Endodermal cell (in vitro differentiated cells): ENCODE data around the gene BHLHA15. TPM values are rescaled to one million over a fixed set of nuclear protein-coding genes. Genes with fewer than 3 reads are reported as not detected.

Source experiments
- DNase-seq: peaks from one replicate; pipeline ENCODE4 v3.0.0-alpha.2; 2017
- H3K27ac ChIP-seq: 2 replicates; pipeline ENCODE4 v1.5.1; 2013; ENCODE audit warnings: mild to moderate bottlenecking, low read depth, low read length, moderate library complexity
- H3K27me3 ChIP-seq: 2 replicates; pipeline ENCODE4 v1.6.1; 2013; ENCODE audit warnings: mild to moderate bottlenecking, low read length, moderate library complexity; ENCODE audit not compliant: insufficient read depth, control insufficient read depth, poor library complexity, severe bottlenecking
- H3K36me3 ChIP-seq: 2 replicates; pipeline ENCODE4 v1.7.0; 2013; ENCODE audit warnings: mild to moderate bottlenecking, low read length, moderate library complexity; ENCODE audit not compliant: control insufficient read depth, insufficient read depth
- H3K4me1 ChIP-seq: one replicate; pipeline ENCODE4 v1.7.0; 2013; ENCODE audit warnings: low read length; ENCODE audit not compliant: control insufficient read depth, insufficient read depth
- H3K4me3 ChIP-seq: 2 replicates; pipeline ENCODE4 v1.5.1; 2013; ENCODE audit warnings: mild to moderate bottlenecking, low read length, moderate library complexity
- H3K9ac ChIP-seq: 2 replicates; pipeline ENCODE4 v1.6.1; 2013; ENCODE audit warnings: mild to moderate bottlenecking, low read length, moderate library complexity; ENCODE audit not compliant: poor library complexity, severe bottlenecking; ENCODE audit errors: extremely low read depth
- H3K9me3 ChIP-seq: 2 replicates; pipeline ENCODE4 v1.6.1; 2013; ENCODE audit warnings: mild to moderate bottlenecking, low read length, moderate library complexity; ENCODE audit not compliant: control insufficient read depth
- H3K27ac Mint-ChIP-seq: 2 replicates; pipeline ENCODE4 v1.8.0; 2020; ENCODE audit warnings: mixed read lengths
- H3K27me3 Mint-ChIP-seq: 2 replicates; pipeline ENCODE4 v1.8.0; 2021; ENCODE audit warnings: mild to moderate bottlenecking, mixed read lengths; ENCODE audit not compliant: insufficient read depth
- H3K36me3 Mint-ChIP-seq: 2 replicates; pipeline ENCODE4 v1.8.0; 2020; ENCODE audit warnings: low read depth, mixed read lengths
- H3K4me1 Mint-ChIP-seq: 2 replicates; pipeline ENCODE4 v1.8.0; 2020; ENCODE audit warnings: mixed read lengths
- H3K4me3 Mint-ChIP-seq: 2 replicates; pipeline ENCODE4 v1.8.0; 2020; ENCODE audit warnings: mild to moderate bottlenecking, moderate library complexity, mixed read lengths
- H3K9me3 Mint-ChIP-seq: 2 replicates; pipeline ENCODE4 v1.8.0; 2020; ENCODE audit warnings: mild to moderate bottlenecking, mixed read lengths
- CTCF ChIP-seq: fragments of 200-600 bp; sonication (generic); conservative IDR thresholded peaks from 2 replicates; pipeline ENCODE4 v1.5.0; 2021; ENCODE audit warnings: antibody characterized with exemption, mild to moderate bottlenecking
- WGBS, 2 experiments: methylation state at CpG; one replicate each; pipeline versions ENCODE4 v1.1.5 to v1.1.7; 2013; ENCODE audit warnings: missing lambda C conversion rate in 2 of 2, mixed read lengths in 1 of 2; ENCODE audit not compliant: insufficient coverage in 1 of 2, insufficient read length in 1 of 2; 5-methylcytosine and 5-hydroxymethylcytosine counted together
- total RNA-seq, 2 donors: library from RNA; stranded (reverse); fragmentation: NEBNext Ultra II Directional in 1 of 2; extraction: Animal tissue kit (Norgen Biotek cat#: 25700) in 1 of 2; gene quantifications; 2 replicates in 1 of 2; 3 replicates in 1 of 2; pipeline ENCODE4 v1.2.1, GENCODE V29; 2021

The BHLHA15 gene
- total RNA-seq, 2 donors from 2014 or later, result 0.86 to 0.95 TPM

- TF ChIP-seq CTCF, result no peak
- 91 to 92% methylated on average over 2 to 5 of the region's 5 CpGs for WGBS, 2 experiments
- no peak overlapping the region for H3K4me3 ChIP-seq
- peaks cover 16% of the 10 kb centered on the region for H3K36me3 ChIP-seq
- Mint-ChIP-seq H3K36me3 (peaks cover 23% of the 10 kb centered on the region), H3K27me3 (no peaks in the 10 kb centered on the region), H3K9me3 (no peaks in the 10 kb centered on the region), H3K4me3 (no peak overlapping the region), H3K4me1 (no peaks in the 10 kb centered on the region), H3K27ac (no peak overlapping the region)
- no peaks in the 10 kb centered on the region for H3K27me3 ChIP-seq
- no peak for DNase-seq
- no peak overlapping the region for H3K9ac ChIP-seq
- no peaks in the 10 kb centered on the region for H3K9me3 ChIP-seq
- no peaks in the 10 kb centered on the region for H3K4me1 ChIP-seq
- no peak overlapping the region for H3K27ac ChIP-seq
These were observed 12.1 kb upstream of the BHLHA15 start for GRCh38 chr7:98199131-98199530.

GRCh38 chr7:98200364-98200763 is 10.9 kb upstream of the BHLHA15 start:
- H3K9me3 Mint-ChIP-seq, result no peaks in the 10 kb centered on the region
- Histone ChIP-seq H3K9ac (no peak overlapping the region), H3K27ac (no peak overlapping the region), H3K27me3 (no peaks in the 10 kb centered on the region), H3K36me3 (peaks cover 4% of the 10 kb centered on the region), H3K4me3 (no peak overlapping the region), H3K9me3 (no peaks in the 10 kb centered on the region), H3K4me1 (no peaks in the 10 kb centered on the region)
- DNase-seq, result no peak
- no peak for TF ChIP-seq CTCF
- WGBS, 2 experiments, result 92 to 94% methylated on average over 6 of the region's 6 CpGs
- no peak overlapping the region for H3K27ac Mint-ChIP-seq
- H3K4me3 Mint-ChIP-seq, result no peak overlapping the region
- H3K27me3 Mint-ChIP-seq, result no peaks in the 10 kb centered on the region
- peaks cover 21% of the 10 kb centered on the region for H3K36me3 Mint-ChIP-seq
- no peaks in the 10 kb centered on the region for H3K4me1 Mint-ChIP-seq

- H3K36me3 ChIP-seq, result peaks cover 12% of the 10 kb centered on the region
- no peaks in the 10 kb centered on the region for H3K27me3 ChIP-seq
- DNase-seq, result no peak
- no peak overlapping the region for H3K27ac Mint-ChIP-seq
- no peak overlapping the region for H3K4me3 ChIP-seq
- H3K9ac ChIP-seq, result no peak overlapping the region
- WGBS, 2 experiments, result 92 to 95% methylated on average over 13 to 15 of the region's 15 CpGs
- H3K9me3 ChIP-seq, result no peaks in the 10 kb centered on the region
- peaks cover 27% of the 10 kb centered on the region for H3K36me3 Mint-ChIP-seq
- H3K4me1 ChIP-seq, result no peaks in the 10 kb centered on the region
- H3K4me3 Mint-ChIP-seq, result no peak overlapping the region
- no peak overlapping the region for H3K27ac ChIP-seq
- no peaks in the 10 kb centered on the region for H3K27me3 Mint-ChIP-seq
- no peaks in the 10 kb centered on the region for H3K4me1 Mint-ChIP-seq
- H3K9me3 Mint-ChIP-seq, result no peaks in the 10 kb centered on the region
- no peak for TF ChIP-seq CTCF
These were observed 8.7 kb upstream of the BHLHA15 start for GRCh38 chr7:98202367-98203195.
